OCI-LY3 (cell line): Measurements from ENCODE around the gene SIAE.
"Not testable (repeated sequence)": the region's sequence is repeated elsewhere in the genome, so short reads cannot be mapped to it uniquely, and the experiment has no call there.

Experiments used
- H2AFZ ChIP-seq: fragments of 200-600, 300-600 bp; shearing (Covaris generic); 2 replicates; pipeline ENCODE4 v1.6.0; 2014; ENCODE audit warnings: antibody characterized with exemption, low read depth, low read length
- H3K27ac ChIP-seq: fragments of 200-600, 300-600 bp; sonication (generic); 2 replicates; pipeline ENCODE4 v1.5.1; 2014; ENCODE audit warnings: mild to moderate bottlenecking, low read length, moderate library complexity, mixed read lengths
- H3K27me3 ChIP-seq: fragments of 200-600, 300-600 bp; sonication (generic); 2 replicates; pipeline ENCODE4 v1.6.1; 2014; ENCODE audit warnings: low read depth, low read length, mixed read lengths
- H3K36me3 ChIP-seq: fragments of 200-600, 300-600 bp; sonication (generic); replicated peaks from 2 replicates; pipeline ENCODE3; 2014; ENCODE audit warnings: low read depth, low read length, mixed read lengths
- H3K4me1 ChIP-seq: fragments of 300-600, 200-600 bp; sonication (generic); 2 replicates; pipeline ENCODE4 v1.6.1; 2014; ENCODE audit warnings: low read length, mixed read lengths
- H3K4me2 ChIP-seq: fragments of 200-600, 300-600 bp; sonication (generic); 2 replicates; pipeline ENCODE4 v1.6.1; 2014; ENCODE audit warnings: low read length, mixed read lengths
- H3K4me3 ChIP-seq: fragments of 300-600, 200-600 bp; sonication (generic); 2 replicates; pipeline ENCODE4 v1.5.1; 2014; ENCODE audit warnings: antibody characterized with exemption, mild to moderate bottlenecking, low read length, moderate library complexity
- H3K79me2 ChIP-seq: fragments of 300-600, 200-600 bp; shearing (Covaris generic); 2 replicates; pipeline ENCODE4 v1.6.1; 2014; ENCODE audit warnings: mild to moderate bottlenecking, low read length, mixed read lengths
- H3K9ac ChIP-seq: fragments of 300-600, 200-600 bp; shearing (Covaris generic); 2 replicates; pipeline ENCODE4 v1.6.0; 2014; ENCODE audit warnings: mild to moderate bottlenecking, low read length, moderate library complexity
- H3K9me3 ChIP-seq: fragments of 200-600, 300-600 bp; shearing (Covaris generic); 2 replicates; pipeline ENCODE4 v1.6.1; 2014; ENCODE audit warnings: low read length, mixed read lengths; ENCODE audit not compliant: insufficient read depth
- H4K20me1 ChIP-seq: fragments of 200-600, 300-600 bp; sonication (generic); 2 replicates; pipeline ENCODE4 v1.6.1; 2016; ENCODE audit warnings: low read length, mixed read lengths; ENCODE audit not compliant: insufficient read depth
- EZH2phosphoT487 ChIP-seq: fragments of 200-600 bp; shearing (Covaris generic); IDR thresholded peaks from 2 replicates; pipeline ENCODE4 v1.6.1; 2018; ENCODE audit warnings: antibody characterized with exemption, mixed run types, low read depth
- TF ChIP-seq, protein P1 (sequence below): fragments of 200-600, 300-600 bp; sonication (generic); IDR thresholded peaks from 2 replicates; pipeline ENCODE4 v1.5.1; 2014; ENCODE audit warnings: antibody characterized with exemption, low read length, low read depth

Gene SIAE

DNA sequence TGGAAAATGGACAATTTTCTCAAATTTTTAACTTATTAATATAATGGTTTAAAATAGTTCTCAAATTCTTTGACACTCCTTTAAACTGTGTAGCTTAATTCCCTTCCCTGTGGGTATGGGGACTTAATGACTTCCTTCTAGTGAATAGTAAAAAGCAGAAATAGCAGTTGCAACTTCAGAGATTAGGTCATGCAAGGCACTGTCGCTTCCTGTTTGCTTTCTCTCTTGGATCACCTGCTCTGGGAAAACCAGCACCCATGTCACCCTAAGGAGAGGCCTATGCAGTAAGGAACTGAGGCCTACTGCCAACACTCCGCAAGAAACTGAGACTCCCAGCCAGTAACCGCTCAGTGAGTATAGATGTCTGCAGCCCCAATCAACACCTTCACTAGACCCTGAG is 67.8 kb downstream of the SIAE start:
- Histone ChIP-seq H3K4me3 (peak overlapping the region; percentile 32), H3K79me2 (no peaks in the 10 kb centered on the region), H3K9me3 (no peaks in the 10 kb centered on the region), H3K4me1 (peaks cover 12% of the 10 kb centered on the region), H3K27ac (0 out of 2 replicates have a peak overlapping the region, but pooled peaks have one; percentile 31), H3K9ac (no peak overlapping the region), H3K27me3 (no peaks in the 10 kb centered on the region), H3K4me2 (peak overlapping the region; percentile 59), H3K36me3 (no peaks in the 10 kb centered on the region), H2AFZ (peak overlapping the region; percentile 82; the same call in 1 of the 2 replicates), H4K20me1 (no peaks in the 10 kb centered on the region)
- TF ChIP-seq EZH2phosphoT487, result no peak
- TF ChIP-seq, protein P1, sequence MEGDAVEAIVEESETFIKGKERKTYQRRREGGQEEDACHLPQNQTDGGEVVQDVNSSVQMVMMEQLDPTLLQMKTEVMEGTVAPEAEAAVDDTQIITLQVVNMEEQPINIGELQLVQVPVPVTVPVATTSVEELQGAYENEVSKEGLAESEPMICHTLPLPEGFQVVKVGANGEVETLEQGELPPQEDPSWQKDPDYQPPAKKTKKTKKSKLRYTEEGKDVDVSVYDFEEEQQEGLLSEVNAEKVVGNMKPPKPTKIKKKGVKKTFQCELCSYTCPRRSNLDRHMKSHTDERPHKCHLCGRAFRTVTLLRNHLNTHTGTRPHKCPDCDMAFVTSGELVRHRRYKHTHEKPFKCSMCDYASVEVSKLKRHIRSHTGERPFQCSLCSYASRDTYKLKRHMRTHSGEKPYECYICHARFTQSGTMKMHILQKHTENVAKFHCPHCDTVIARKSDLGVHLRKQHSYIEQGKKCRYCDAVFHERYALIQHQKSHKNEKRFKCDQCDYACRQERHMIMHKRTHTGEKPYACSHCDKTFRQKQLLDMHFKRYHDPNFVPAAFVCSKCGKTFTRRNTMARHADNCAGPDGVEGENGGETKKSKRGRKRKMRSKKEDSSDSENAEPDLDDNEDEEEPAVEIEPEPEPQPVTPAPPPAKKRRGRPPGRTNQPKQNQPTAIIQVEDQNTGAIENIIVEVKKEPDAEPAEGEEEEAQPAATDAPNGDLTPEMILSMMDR, result no peak

DNA sequence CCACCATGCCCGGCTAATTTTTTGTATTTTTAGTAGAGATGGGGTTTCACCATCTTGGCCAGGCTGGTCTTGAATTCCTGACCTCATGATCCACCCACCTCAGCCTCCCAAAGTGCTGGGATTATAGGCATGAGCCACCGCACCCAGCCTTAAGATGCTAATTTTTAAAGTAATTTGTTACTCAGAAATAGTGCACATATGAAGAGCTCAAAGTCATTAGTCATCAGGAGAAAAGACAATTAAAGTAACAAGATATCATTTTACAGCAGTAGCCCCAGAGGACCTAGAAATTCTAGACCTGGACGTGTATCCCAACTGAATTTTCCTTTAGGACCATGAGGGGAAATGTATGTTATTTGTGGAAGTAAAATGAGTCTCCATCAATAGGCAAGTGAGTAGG is 70.8 kb downstream of the SIAE start:
- peaks cover 12% of the 10 kb centered on the region for H3K4me1 ChIP-seq
- H3K79me2 ChIP-seq, H3K27ac ChIP-seq, H3K9ac ChIP-seq, H3K4me2 ChIP-seq, H3K4me3 ChIP-seq, H2AFZ ChIP-seq, H3K27me3 ChIP-seq, H4K20me1 ChIP-seq, H3K36me3 ChIP-seq, H3K9me3 ChIP-seq: not testable (repeated sequence)

DNA sequence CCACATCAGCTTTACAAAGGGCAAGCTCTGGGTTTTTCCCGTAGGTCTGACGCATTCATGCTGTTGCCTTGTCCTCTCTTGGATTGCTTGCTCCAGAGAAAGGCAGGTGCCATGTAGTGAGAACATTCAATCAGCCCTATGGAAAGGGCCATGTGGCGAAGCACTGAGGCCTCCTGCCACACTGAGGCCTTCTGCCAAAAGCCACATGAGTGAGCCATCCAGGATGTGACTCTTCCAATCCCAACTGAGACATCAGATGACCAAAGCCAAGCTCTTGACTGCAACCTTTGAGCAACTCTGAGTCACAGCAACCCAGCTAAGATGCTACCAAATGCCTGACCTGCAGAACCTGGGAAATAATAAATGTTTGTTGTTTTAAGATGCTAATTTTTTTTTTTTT is 71.3 kb downstream of the SIAE start:
- TF ChIP-seq, protein P1, result no peak
- no peak for TF ChIP-seq EZH2phosphoT487
- Histone ChIP-seq H3K4me1 (peaks cover 12% of the 10 kb centered on the region), H3K79me2 (no peaks in the 10 kb centered on the region), H3K9me3 (no peaks in the 10 kb centered on the region), H2AFZ (no peak overlapping the region), H3K36me3 (no peaks in the 10 kb centered on the region), H3K4me3 (no peak overlapping the region), H3K27ac (no peak overlapping the region), H3K4me2 (no peak overlapping the region), H3K27me3 (peaks cover 8% of the 10 kb centered on the region), H4K20me1 (no peaks in the 10 kb centered on the region), H3K9ac (no peak overlapping the region)

- H4K20me1 ChIP-seq, result no peaks in the 10 kb centered on the region
- TF ChIP-seq, protein P1, result no peak
- no peak for TF ChIP-seq EZH2phosphoT487
- no peaks in the 10 kb centered on the region for H3K79me2 ChIP-seq
- no peak overlapping the region for H3K9ac ChIP-seq
- peaks cover 7% of the 10 kb centered on the region for H3K4me1 ChIP-seq
- no peaks in the 10 kb centered on the region for H3K9me3 ChIP-seq
- no peak overlapping the region for H2AFZ ChIP-seq
- no peak overlapping the region for H3K4me2 ChIP-seq
- H3K4me3 ChIP-seq, result no peak overlapping the region
- peaks cover 9% of the 10 kb centered on the region for H3K27me3 ChIP-seq
- H3K27ac ChIP-seq, result no peak overlapping the region
- H3K36me3 ChIP-seq, result no peaks in the 10 kb centered on the region
These were observed 72.8 kb downstream of the SIAE start for GRCh38 chr11:124600621-124601320.
